GM18867 (cell line): ENCODE measurements around the gene BCL6B.

ENCODE experiments used
- ATAC-seq: cut with Tn5 transposase; IDR thresholded peaks from one replicate; pipeline ENCODE4 v1.9.1; 2021; ENCODE audit warnings: mild to moderate bottlenecking, moderate library complexity; ENCODE audit not compliant: unreplicated experiment

BCL6B gene

DNA sequence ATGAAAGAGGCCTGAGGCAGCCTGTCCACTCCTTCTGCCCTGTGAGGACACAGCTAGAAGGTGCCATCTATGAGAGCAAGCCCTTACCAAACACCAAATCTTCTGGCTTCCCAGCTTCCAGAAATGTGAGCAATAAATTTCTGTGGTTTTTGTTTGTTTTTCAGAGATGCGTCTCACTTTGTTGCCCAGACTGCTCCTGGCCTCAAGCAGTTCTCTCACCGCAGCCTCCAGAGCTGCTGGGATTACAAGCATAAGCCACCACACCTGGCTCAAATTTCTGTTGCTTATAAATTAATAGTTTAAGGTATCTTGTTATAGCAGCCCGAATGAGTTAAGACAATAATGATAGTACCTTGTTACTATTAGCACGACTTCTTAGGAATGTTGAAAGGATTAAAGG lies 33.5 kb downstream of the BCL6B start:
- no peak for ATAC-seq

DNA sequence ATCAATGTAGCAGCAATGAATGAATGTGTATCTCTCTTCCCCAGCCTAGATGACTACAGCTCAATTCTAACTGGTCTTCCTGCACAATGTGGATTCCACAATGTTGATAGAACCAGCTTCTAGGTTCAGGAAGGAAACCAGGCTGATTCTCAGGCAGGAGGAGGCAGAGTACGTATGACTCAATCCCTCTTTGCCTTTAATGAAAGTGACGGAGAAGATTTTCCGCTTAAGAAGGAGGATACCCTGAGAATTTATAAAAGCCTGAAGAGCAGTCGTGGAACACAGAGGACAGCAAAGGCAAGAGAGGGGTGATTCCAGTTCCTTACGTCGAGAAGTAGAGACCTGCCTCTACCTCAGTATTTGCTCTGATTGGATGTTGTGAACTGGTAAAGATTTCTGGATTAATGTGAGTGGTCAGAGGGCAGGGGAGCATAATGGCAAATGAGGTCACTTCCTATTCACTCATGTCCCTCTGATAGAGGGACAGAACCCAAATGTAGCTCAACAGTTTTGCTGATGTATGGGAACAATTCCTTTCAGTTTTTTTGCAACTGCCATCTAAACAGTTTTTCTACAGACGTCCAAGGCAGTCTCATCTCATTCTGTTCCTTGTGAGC lies 36.1 kb downstream of the BCL6B start:
- ATAC-seq = no peak

DNA sequence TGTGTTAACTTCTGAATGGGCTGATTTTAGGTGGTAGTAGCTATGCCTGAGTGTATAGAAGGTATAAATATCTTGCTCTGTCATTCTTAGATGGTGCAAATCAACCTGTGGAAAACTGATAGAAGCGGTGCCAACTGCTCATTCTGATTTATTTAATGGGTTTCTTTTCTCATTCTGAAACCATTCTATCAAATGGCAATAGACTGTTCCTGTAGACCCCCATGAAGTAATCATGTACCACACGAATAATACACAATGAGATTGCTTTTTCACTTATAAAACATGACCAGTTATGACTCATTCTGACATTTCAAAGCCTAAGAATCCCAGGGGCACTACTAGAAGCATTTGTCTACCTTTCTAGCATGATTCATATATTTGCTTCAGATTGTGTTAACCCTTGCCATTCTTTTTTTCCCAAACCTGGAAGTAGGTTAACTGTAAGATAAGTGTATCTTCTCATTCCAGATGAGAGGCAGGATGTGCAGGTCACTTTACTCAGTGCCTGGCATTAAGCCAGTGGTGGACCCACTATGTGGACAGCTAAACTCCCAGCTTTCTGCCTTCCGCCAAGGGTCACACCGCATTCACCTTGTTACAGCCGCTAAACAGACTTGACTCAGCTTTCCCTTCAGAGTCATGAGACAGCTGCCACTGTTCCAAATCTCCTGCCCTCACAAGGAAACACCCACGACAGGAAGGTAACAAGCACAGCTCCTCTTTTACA lies 37.5 kb downstream of the BCL6B start:
- no peak for ATAC-seq

DNA sequence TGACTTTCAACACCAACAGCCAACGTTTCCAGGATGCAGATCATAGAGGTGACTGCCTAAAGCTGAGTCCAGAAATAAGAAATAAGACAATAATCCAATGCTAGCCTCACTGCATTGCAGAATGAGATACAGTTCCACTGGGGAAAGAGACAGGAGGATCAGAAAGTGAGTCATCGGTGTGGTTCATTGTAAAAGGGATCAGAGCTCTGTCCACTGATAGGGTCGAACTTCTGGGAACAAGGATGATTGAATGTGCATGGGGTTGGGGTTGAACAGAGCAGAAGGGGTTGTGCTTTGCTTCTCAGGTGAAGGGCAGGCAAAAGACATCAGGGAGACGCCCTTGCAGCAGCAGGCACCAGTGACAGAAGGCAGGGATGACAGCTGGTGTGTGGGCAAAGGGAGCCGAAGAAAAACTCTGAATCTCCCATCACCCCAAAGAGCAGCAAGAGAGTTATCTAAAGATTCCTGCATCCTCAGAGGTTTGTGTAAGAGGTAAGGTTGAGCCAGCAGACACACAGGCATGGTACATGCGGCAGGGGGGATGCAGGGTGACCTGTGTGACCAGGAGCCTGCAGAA lies 40.8 kb downstream of the BCL6B start:
- ATAC-seq = no peak

DNA sequence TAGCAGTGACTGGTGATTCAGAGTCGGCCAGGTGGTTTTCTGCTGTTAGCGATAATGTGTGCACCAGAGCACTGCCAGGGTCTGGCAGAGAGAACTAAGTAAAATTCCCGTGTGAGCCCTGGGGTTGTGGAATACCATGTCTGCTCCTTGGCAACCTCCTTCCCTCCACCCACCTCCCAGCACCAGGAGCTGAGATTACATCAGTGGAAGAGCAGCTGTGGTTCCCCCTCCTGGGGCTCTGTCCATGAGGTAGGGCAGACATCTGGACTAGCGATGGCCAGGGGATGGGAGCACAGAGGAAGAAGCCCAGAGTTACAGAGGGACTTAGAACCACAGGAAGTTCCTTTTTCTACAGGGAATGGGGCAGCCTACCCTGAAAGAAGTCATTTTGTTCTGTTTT lies 41.4 kb downstream of the BCL6B start:
- ATAC-seq = no peak

DNA sequence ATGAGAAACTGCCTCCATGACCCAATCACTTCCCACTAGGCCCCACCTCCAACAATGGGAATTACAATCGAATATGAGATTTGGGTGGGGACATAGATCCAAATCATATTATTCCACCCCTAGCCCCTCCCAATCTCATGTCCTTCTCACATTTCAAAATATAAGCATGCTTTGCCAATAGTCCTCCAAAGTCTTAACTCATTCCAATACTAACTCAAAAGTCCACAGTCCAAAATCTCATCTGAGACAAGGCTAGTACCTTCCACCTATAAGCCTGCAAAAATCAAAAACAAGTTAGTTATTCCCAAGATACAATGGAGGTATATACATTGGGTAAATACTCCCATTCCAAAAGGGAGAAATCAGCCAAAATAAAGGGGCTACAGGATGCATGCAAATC lies 44.3 kb downstream of the BCL6B start:
- no peak for ATAC-seq

DNA sequence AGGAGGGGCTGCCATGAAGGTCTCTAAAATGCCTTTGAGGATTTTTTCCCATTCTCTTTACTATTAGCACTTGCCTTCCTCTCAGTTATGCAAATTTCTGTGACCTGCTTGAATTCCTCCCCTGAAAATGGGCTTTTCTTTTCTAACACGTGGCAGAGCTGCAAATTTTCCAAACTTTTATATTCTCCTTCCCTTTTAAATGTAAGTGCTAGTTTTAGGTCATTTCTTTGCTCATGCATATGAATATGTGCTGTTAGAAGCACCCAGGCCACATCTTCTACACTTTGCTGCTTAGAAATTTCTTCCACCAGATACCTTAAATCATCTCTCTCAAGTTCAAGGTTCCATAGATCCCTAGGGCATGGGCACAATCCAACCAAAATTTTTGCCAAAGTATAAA lies 45.4 kb downstream of the BCL6B start:
- ATAC-seq = no peak

DNA sequence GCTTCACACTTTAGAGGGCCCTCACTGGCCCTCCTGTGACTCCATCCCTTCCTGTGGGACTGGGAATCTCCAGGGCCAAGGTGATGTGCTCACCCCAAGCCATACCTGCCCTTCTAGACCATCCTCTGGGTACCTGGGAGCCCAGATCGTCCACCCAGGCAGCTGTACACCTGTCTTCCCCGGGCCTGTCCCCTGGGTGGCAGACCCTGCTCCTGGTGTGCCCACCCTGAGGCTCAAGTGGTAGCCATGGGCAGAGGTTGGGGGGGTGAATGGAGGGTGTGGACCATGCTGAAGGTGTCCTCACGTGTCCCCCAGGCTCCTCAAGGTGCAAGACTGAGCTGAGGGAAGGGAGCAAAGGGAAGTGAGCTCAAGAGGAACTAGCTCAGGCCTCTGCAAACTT lies 47.9 kb downstream of the BCL6B start:
- no peak for ATAC-seq

DNA sequence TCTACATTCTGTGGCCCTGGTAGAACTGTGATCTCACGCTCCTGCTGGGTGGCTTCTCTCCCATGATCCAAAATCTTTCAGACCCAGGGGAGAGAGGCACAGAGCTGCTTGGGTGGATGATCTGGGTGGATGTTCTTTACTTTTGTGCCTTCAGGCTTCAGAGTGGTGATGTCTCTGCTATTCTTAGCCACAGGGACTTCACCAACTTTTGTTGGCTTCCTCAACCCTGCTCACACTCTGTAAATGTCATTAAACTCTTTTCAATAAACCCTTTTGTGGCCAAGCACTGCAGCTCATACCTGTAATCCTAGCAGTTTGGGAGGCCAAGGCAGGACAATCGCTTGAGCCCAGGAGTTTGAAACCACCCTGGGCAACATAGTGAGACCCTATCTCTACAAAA lies 49.6 kb downstream of the BCL6B start:
- no peak for ATAC-seq

DNA sequence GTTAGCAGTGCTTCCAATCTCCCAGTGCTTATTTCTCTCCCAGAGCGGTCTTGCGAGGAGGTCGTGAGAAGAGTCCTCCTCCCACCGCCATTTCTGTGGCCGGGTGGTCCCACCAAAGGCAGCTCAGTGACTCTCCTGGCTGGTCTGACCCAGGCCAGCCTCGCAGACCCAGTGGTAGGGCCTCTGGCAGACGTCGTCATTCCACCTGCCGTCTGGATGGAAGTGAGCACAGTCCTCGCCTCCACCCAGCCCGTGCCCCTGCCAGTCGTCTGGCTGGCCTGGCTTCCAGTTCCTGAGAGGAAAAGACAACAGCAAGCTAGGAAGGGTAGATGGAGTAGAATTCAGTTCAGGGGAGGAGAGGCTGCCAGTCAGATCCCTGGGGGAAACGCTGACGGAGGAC lies 52.1 kb downstream of the BCL6B start:
- no peak for ATAC-seq

DNA sequence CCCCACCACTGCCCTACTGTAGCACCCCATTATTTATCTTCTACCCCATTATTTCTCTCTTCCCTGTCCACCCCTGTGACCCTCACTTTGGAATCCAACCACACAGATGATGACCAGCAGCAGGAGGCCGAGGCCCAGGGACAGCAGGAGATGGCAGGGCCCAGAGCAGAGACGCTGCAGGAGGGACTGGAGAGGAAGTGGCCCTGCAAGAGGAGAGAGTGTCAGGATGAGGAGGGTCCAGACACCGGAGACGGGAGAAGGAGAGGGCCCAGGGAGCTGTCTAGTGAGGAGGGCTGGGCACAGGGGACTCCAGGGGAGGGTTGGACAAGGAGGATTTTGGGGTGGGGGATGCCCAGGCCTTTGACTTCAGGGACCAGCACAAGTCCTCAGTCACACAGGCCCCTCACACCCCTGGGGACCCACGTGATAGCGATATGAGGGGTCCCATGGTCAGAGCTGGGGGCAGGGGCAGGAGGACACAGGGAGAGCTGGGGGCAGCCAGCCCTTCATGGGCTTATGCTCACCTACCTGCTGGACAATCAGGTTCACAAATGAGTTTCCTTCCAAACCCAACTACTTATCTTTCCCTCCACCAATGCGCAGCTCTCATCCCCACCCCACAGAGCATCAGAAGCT lies 55.2 kb downstream of the BCL6B start:
- ATAC-seq = no peak

DNA sequence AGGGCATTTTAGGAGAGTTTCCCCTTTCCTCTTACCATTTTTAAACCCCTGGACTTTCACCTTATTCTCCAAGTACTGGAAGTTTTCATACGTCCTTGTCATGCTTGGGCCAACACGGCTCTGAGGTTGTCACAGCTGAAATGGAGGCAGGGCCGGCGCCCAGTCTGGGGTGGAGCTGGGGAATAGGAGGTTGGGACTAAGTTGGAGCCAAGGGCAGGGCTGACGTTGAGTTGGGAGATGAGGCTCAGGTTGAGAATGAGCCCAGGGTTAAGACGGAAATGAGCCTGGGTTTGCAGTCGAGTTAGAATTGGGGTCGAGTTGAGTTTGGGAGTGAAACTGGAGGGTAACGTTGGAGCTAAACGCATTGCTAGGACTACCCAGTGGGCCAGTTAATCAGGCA lies 55.9 kb downstream of the BCL6B start:
- ATAC-seq = no peak
